Activated CD8-positive, alpha-beta memory T cell treated with anti-CD3 and anti-CD28 coated beads for 1 hour (primary cell): Measurements from ENCODE around the gene CBX5.
A peak's percentile ranks its signal among the peaks of the same experiment; 100 is the strongest.
"Not testable (repeated sequence)": the region's sequence is repeated elsewhere in the genome, so short reads cannot be mapped to it uniquely, and the experiment has no call there.

Experiments
- DNase-seq, 2 donors: peaks; one replicate each; pipeline ENCODE4 v3.0.0-alpha.2; 2020; ENCODE audit warnings: low read depth in 1 of 2; ENCODE audit errors: extremely low read depth in 1 of 2

The CBX5 gene

DNA sequence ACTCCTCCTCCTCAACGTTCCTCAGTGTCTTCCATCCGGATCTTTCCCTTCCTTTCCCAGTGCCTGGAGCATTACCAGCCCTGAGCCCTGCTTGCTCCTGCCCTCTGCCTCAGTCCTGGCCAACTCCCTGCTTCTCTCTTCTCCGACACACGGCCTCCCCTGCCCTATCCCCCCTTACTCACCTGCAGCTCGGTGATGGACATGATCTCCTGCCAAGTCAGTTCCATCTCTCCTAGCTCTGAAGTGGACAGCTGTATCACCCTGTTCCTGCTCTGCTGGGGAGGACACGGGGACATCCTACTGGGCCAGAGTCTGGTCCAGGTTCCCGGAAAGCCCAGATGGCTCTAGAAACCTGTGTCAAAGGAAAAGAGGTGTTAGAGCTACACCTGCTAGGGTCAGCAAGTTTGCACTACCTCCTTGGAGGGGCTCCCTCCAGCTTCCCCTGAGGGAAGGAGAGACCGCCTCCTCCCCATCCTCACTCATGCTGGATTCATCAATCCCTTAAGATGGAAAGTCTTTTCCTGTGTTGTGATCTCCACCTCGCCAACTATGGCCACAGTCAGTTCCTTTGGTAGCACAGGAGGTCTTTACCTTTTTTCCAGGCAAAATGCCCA, 15.1 kb upstream of the CBX5 start:
- DNase-seq, result no peak

DNA sequence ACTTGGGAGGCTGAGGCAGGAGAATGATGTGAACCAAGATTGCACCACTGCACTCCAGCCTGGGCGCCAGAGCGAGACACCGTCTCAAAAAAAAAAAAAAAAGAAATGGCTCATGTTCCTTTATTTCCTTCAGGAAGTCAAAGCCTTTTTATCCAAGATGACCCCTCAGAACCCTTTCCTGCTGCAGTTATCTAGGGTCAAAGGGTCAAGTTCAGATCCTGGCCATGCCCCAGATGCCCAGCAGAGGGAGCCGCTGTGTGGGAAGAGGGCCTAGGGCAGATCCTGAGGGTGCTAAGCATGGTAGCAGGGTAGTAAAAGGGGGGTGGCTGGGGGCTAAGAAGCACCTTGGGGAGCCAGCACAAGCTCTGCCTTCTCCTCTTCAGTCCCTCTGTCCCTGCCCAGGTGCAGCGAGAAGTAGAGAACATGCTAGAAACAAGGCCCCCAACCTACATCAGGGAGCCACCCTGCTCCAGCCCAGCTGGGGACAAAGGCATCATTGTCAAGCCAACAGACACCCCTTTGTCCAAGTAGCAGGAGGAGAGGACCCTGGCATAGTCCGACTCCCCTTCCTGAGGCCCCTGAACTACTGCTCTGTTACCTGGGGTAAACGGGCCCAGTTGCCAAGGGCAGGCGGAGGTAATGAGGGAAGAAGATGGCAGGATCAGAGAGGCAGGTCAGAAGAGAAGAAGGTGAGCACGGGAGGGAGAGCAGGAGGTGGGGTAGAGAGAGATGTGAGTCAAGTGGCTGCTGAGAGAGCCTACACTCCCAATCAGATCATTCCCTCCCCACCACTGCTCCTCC, 14.4 kb upstream of the CBX5 start:
- peak in 1 of 2 donors; percentile 29 for DNase-seq

DNA sequence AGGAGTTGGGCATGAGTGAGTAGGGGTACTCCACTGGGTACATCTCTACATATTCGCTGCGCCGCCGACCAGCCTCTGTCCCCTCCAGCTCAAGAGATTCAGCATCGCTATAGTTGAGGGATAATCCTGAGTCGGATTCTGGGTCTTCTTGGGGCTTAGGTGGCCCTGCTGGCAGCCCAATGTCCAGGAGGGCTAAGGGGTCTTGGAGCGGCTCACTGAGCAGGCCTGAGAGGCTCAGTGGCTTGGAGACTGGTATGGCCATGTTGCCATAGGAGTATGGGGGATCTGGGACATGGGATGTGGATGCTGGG, 13.0 kb upstream of the CBX5 start:
- no peak for DNase-seq

DNA sequence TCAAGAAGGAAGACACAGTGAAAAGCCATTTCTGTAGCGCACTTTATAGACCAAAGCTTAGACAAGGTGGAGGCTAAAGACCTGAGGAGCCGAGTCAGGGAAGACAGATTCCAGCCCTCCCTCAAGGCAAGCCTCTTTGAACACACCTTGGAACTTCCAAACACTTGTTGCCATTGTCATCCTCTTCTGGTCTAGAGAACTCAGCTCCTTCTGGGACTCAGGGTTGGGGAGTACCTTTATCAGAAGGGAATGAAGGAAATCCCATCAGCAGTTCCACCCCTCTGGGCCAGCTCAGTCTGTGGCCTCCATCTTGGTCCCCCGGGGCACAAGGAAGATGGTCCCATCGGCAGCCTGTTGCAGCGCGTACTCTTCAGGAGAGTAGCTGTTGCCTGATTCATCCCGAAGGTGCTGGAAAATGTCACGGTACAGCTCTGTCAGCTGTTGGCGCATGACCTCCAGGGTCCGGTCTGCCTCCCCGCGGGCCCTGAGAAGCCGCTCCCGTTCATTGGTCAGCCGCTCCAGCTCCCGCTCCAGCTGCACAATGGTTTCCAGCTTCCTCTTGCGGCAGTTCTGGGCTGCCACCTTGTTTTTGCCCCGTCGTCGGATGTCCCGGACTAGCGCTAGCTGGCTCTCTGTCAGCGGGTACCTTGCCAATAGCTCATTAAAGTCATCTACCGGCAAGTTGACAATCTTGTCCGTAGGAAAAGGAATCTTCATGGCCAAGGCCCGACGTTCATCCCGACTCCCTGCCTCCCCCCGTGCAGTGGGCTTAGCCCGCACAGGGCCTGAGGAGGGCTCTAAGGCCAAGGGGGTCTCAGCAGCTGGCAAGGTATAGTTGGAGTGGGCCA, 12.4 kb upstream of the CBX5 start:
- DNase-seq, result no peak

DNA sequence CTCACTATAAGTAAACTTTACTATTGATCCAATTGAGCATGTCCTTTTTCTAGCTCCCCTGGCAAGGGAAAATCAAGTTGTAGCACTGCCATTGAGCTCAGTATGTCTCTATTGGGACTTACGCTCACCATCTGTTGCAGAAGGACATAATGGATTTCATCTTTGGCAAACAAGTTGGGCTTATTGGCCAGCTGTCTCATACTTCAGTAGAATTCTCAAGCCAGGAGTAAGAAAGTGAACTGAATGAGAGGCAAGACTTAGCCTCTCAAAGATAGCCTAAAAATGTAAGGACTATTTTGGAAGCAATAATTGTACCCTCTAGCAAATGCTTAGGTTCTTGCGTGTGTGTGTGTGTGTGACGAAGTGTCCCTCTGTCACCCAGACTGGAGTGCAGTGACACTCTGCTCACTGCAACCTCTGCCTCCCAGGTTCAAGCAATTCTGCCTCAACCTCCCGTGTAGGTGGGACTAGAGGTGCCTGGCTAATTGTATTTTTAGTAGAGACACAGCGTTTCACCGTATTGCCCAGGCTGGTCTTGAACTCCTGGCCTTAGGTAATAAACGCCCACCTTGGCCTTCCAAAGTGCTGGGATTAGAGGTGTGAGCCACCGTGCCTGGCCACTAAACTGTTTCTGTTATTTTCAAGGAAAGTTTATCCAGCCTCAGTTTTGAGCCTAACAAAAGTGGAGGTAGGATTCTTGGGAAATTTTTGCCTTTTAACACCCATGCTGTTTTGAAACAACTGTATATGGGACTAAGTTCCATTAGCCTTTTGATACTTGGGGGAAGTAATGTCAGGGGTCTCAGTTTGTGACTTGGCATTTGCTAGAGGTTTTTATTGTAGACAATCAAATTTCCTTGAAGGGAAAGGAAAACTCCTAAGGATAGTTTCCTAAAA, 7.6 kb upstream of the CBX5 start:
- no peak for DNase-seq

DNA sequence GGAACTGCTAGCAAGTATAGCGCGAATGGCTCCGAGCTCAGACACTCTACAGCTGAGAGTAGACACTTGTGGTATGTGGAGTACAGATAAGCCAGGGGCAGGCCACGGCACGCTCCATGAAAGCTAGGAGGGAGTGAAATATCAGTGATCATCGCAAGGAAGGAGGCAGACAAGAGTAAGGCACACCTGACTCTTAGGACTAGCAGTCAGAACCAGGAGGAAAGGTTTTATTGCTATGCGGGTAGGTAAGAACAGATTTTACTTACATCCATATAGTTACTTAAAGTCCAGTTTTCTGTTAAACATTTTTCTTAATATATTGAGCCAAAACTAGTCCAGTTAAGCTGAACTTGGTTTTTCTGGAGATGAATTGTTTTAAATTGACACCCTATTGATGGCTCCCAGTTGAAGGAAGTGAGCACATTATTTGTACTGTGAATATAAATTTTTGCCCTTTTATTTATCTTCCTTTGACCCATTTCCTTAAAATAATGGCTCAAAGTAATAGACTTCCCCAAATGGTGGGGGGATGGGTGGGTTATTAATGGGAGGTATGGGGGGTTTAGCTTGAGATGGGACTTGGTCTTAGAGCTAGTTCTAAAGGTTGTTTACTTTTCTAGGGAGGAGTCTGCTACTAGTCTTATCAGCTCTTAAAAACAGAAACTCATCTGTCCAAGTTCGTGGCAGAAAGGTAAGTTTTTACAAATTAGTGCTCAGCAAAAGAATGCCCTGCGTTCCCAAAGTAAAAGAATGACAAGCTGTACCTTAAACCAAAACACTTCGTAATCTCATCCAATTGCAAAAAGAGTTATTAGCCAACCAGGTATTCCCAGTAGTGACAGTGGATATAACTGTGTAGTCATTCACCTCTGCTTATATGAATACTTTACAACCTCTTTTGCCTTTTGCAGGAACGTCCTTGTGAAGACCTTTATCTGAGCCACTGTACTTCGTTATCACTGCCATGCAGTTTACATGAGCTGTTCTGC, 6.4 kb upstream of the CBX5 start:
- no peak for DNase-seq

DNA sequence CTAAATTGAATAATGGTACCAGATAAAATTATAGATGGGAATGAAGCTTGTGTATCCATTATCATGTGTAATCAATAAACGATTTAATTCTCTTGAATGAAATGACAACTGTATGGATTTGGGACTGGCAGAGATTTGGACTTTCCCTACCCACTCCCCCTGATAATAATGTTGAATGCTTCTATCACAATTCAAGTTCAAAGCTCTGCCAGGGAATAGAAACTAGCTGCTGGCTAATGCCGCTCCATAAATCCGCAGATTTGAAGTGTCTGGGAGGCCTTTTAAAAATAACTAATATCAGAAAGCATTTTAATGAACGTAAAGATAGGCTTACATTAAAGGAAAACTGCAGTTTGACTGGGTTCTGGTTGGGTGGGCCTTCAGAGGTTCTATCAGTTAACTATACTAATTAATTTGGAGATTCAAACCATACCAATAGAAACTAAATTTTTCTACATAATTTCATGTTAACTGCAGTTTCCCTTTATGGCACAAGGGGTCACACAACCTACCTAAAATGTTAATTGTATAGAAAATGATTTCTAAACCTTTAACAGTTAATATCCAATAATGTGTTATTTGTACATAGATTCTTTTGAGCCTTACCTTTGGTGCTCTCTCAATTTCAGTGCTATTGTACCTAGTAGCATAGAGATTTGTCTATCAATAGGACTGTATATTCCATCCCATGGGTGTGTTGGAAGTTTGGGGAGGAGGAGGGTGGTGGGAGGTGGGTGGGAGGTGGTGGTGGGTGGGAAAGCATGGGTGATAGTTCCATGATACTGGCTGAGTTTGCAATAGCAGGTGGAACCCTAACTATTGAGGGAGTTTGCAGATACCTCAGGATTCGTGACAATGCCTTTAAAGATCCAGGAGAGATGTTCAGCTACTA, 5.5 kb upstream of the CBX5 start:
- DNase-seq, result no peak

DNA sequence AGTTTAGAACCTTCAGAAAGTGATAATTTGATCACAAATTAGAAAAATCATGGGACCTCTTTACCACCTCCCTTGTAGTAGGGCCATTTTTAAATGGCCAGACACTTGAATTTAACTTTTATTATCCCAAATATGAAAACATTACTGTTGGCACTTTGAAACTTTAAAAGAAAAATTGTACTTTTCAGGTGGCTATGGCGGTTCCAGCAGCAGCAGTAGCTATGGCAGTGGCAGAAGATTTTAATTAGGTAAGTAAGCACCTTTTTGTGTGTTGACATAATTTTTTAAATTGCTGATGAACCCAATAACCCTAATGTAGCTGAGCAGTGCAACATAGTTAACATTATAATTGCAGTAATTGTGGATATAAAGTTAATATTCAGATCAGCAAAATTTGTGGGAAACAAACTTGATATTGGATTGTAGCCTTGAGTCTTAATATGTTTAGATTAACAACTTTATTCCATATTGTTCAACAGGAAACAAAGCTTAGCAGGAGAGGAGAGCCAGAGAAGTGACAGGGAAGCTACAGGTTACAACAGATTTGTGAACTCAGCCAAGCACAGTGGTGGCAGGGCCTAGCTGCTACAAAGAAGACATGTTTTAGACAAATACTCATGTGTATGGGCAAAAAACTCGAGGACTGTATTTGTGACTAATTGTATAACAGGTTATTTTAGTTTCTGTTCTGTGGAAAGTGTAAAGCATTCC, 4.3 kb upstream of the CBX5 start:
- DNase-seq, result not testable (repeated sequence)

DNA sequence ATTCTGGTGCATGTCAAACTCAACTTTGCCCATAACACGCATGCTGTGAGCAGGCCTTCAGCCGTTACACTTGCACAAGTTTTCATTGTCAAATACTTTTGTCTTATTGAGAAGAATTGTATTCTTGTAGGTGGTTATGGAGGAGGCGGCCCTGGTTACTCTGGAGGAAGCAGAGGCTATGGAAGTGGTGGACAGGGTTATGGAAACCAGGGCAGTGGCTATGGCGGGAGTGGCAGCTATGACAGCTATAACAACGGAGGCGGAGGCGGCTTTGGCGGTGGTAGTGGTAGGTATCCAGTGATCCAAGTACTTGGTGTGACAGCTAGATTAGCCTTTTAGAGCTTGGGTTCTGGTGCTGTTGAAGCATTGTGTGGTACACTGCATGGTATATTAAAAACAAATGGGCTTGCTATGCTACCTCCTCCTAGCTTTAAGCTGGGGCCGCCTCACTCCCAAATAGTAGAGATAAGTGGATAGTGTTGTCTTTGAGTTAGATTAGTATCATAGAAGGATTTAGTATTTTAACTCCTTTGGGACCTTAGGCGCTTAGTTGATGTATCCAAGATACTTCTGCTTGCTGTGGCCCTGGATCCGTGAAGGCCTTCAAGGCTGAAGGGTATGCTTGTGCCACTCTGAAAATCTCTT, 3.1 kb upstream of the CBX5 start:
- no peak for DNase-seq

DNA sequence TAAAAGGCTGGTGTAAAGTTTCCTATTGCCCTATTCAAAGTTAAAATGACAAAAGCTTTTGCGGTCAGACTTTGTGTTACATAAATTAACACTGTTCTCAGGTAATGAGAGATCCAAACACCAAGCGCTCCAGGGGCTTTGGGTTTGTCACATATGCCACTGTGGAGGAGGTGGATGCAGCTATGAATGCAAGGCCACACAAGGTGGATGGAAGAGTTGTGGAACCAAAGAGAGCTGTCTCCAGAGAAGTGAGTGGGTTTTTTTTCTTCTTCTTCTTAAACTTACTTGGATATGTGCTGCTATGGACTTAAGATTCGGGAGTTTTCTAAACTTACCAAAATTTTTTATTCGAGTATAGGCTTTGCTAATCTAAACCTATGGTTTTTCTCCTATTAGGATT, 1.8 kb upstream of the CBX5 start:
- not testable (repeated sequence) for DNase-seq

DNA sequence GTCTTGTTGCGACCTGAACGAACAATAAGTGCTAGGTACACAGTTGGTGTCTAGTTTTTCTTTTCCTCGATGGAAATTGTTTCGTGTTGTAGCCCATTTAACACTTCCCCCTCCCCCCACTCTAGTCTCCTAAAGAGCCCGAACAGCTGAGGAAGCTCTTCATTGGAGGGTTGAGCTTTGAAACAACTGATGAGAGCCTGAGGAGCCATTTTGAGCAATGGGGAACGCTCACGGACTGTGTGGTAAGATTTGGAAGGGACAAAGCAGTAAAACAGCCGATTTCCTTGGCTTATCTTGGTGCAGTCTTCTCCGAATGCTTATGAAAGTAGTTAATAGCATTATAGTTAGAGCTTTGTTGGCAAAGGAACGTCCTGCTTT, 1.3 kb upstream of the CBX5 start:
- DNase-seq, result not testable (repeated sequence)

DNA sequence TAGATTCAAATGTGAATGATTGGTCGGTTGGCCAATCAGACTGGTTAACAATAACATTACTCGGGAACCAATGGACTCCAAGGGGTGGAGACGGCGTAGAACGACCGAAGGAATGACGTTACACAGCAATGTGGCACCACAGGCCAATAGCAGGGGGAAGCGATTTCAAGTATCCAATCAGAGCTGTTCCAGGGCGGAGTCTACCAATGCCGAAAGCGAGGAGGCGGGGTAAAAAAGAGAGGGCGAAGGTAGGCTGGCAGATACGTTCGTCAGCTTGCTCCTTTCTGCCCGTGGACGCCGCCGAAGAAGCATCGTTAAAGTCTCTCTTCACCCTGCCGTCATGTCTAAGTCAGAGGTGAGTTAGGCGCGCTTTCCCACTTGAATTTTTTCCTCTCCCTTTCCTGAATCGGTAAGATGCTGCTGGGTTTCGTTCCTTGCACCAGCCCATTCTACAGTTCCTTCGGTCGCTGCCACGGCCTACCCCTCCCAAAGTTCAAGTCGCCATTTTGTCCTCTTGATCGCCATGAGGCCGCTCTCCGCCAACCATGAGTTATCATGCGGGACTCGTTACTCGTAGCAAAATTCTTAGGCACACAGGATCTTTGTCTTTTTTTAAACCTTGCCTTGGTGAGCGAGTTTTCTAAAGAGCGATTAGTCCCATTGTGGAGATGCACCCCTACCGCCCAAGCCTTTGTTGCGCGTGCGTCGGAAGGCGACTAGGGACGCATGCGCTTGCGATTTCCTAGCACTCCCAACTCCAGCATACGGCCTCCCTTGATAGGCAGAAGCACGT, 742 bp upstream of the CBX5 start, which contains the start of gene HNRNPA1:
TSS of gene HNRNPA1 (plus strand) at position 259 of the 793 bp plus-strand sequence. CDS start at position 341, 82 bp downstream.
- peak; percentile 79 to 92 for DNase-seq

DNA sequence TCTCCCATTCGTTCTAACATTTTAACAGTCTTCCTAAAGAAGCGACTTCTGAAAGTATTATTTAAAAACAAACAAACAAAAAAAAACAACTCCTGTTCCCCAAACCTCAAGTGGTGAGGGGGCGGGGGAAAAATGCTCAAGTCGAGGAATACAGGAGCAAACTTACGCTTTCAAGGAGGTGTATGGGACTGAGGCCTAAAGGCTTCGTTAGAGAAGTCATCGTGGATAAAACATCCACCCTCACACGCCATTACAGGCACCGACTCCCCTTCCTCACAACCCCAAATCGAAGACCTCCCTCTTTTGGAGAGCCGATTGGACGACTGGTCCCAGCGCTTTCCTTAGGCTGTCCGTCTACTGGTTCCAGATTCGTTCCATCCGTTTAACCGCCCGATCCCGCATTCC, 693 bp downstream of the CBX5 start:
- no peak for DNase-seq

DNA sequence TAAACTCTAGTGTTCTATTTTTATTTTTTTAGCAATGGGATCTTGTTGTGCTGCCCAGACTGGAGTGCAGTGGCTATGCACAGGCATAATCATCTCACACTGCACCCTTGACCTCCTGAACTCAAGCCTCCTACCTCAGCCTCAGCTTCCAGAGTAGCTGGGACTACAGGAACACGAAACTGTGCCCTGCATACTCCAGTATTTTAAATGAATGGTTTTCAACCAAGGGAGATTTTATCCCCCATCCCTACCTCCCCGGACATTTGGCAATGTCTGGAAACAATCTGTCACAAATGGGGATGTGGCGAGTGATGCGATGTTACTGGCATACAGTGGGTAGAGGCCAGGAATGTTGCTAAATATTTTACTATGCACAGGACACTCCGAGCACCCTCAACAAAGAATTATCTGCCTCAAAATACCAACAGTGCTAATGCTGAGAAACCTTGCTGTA, 2.1 kb downstream of the CBX5 start:
- DNase-seq, result no peak

DNA sequence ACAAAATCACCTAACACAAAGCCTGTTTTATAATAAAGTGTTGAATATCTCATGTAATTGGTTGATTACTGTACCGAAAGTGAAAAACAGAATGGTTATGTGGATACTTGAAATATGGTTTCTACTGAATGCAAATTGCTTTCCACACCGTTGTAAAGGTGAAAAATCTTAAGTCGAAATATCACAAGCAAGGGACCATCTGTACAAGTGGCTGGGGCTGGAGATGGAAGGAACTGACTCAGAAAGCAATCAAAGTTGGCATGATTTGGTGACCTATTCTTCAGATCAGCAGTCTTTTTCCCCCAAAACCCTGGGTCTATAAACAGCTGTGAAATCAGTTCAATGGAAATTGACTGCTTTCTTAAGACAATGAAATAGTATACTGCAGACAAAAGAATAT, 3.6 kb downstream of the CBX5 start:
- no peak for DNase-seq

DNA sequence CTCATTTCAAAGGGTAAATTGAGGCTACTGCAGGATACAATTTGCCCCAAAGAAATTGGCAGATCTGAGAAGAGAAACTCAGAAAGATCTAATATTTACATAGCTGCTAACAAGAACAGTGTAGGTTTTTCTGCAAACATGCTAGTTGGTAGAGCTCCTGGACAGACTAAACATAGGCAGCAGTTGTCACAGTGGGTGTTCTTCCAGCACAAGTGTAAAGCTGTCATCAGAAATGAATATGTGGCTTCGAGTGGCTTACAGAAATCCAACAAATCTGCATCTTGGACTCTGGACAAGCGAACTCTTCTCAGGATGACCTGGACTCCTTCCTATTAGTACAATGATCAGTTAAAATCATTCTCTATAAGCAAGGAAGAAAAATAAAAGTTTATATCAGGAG, 5.9 kb downstream of the CBX5 start:
- no peak for DNase-seq

DNA sequence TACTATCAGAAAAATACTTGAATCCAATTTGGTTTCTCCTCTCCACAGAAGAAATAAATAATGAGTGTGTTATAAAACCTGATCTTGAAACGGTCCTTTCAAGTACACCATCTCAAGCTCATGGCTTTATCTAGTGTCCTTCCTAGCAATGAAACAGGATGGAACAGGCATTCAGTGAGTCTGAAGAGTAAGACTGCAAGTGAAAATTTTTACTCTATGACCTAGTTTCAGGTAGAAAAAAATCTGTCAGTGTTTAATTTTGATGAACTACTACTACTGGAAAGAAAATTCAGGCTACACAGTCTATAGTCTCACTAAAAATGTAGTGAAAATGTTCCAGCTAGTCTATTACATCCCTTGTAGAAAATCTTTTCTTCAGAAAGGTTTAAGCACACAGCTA, 7.7 kb downstream of the CBX5 start:
- no peak for DNase-seq
